ENCODE measurements around the gene ATF6. TPM values are rescaled to one million over a fixed set of nuclear protein-coding genes. Genes with fewer than 3 reads are reported as not detected.

Gene ATF6
- total and polyA plus RNA-seq, 8 donors, result 3.4 to 54.3 (median 13.5) TPM

GRCh38 chr1:161970036-161970435, 203.9 kb downstream of the ATF6 start:
- Histone ChIP-seq H3K27me3 (no peaks in the 10 kb centered on the region), H3K9me3 (no peaks in the 10 kb centered on the region), H3K4me1 (peaks cover 0 to 9% (median 4%) of the 10 kb centered on the region in 4 donors), H3K27ac (no peak overlapping the region), H3K36me3 (peaks cover 0 to 14% (median 13%) of the 10 kb centered on the region in 4 donors), H3K4me3 (no peak overlapping the region)
- TF ChIP-seq CTCF (IDR thresholded peaks at IDR 0.05), result no peak
- TF ChIP-seq POLR2A (IDR thresholded peaks at IDR 0.05), result no peak
- no peak for TF ChIP-seq EP300 (IDR thresholded peaks at IDR 0.05)
- TF ChIP-seq POLR2AphosphoS5 (IDR thresholded peaks at IDR 0.05), result no peak
- intact Hi-C loops (cut with DNase I; ENCODE audit: low total_unique reads), result no loop called here
- 77 to 89% (median 84%) methylated on average over 6 of the region's 6 CpGs for WGBS, 5 donors
- peak in 1 of 2 donors; percentile 45 for DNase-seq

- Histone ChIP-seq H3K36me3 (peaks cover 0 to 14% (median 12%) of the 10 kb centered on the region in 4 donors), H3K4me3 (no peak overlapping the region), H3K27me3 (no peaks in the 10 kb centered on the region), H3K9me3 (no peaks in the 10 kb centered on the region), H3K27ac (no peak overlapping the region), H3K4me1 (peaks cover 0 to 9% (median 4%) of the 10 kb centered on the region in 4 donors)
- no peak for TF ChIP-seq POLR2A (IDR thresholded peaks at IDR 0.05)
- no peak for TF ChIP-seq POLR2AphosphoS5 (IDR thresholded peaks at IDR 0.05)
- no peak for TF ChIP-seq CTCF (IDR thresholded peaks at IDR 0.05)
- no peak for TF ChIP-seq EP300 (IDR thresholded peaks at IDR 0.05)
- no peak for DNase-seq
- 46 to 59% (median 53%) methylated on average over 3 of the region's 3 CpGs for WGBS, 5 donors
- intact Hi-C loops (cut with DNase I; ENCODE audit: low total_unique reads), result no loop called here
Observed at GRCh38 chr1:161970633-161971032, 204.5 kb downstream of the ATF6 start.

- WGBS, 5 donors, result 75 to 83% (median 80%) methylated on average over 9 of the region's 9 CpGs
- intact Hi-C loops (cut with DNase I; ENCODE audit: low total_unique reads), result no loop called here
- Histone ChIP-seq H3K27me3 (no peaks in the 10 kb centered on the region), H3K4me1 (peaks cover 0 to 9% (median 4%) of the 10 kb centered on the region in 4 donors), H3K27ac (no peak overlapping the region), H3K4me3 (no peak overlapping the region), H3K36me3 (peaks cover 0 to 1% (median under 1%) of the 10 kb centered on the region in 4 donors), H3K9me3 (no peaks in the 10 kb centered on the region)
- no peak for TF ChIP-seq POLR2A (IDR thresholded peaks at IDR 0.05)
- no peak for TF ChIP-seq EP300 (IDR thresholded peaks at IDR 0.05)
- TF ChIP-seq POLR2AphosphoS5 (IDR thresholded peaks at IDR 0.05), result no peak
- no peak for TF ChIP-seq CTCF (IDR thresholded peaks at IDR 0.05)
- no peak for DNase-seq
Observed at GRCh38 chr1:161972828-161973227, 206.7 kb downstream of the ATF6 start.

GRCh38 chr1:161973924-161974845, 208.1 kb downstream of the ATF6 start:
- H3K4me3 ChIP-seq, result no peak overlapping the region
- no peak for TF ChIP-seq EP300 (IDR thresholded peaks at IDR 0.05)
- no peak for TF ChIP-seq POLR2AphosphoS5 (IDR thresholded peaks at IDR 0.05)
- no peak for TF ChIP-seq CTCF (IDR thresholded peaks at IDR 0.05)
- no peak for TF ChIP-seq POLR2A (IDR thresholded peaks at IDR 0.05)
- no peaks in the 10 kb centered on the region for H3K27me3 ChIP-seq
- no peak overlapping the region for H3K27ac ChIP-seq
- no peaks in the 10 kb centered on the region for H3K36me3 ChIP-seq
- H3K4me1 ChIP-seq, result peaks cover 0 to 9% (median 4%) of the 10 kb centered on the region in 4 donors
- intact Hi-C loops (cut with DNase I; ENCODE audit: low total_unique reads), result no loop called here
- H3K9me3 ChIP-seq, result no peaks in the 10 kb centered on the region
- no peak for DNase-seq
- WGBS, 5 donors, result 42 to 65% (median 55%) methylated on average over 8 to 9 of the region's 9 CpGs
